ENCODE data around the gene SELENOH.
A peak's percentile ranks its signal among the peaks of the same experiment; 100 is the strongest.
"Not testable (repeated sequence)": the region's sequence is repeated elsewhere in the genome, so short reads cannot be mapped to it uniquely, and the experiment has no call there.

SELENOH gene, protein sequence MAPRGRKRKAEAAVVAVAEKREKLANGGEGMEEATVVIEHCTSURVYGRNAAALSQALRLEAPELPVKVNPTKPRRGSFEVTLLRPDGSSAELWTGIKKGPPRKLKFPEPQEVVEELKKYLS

DNA sequence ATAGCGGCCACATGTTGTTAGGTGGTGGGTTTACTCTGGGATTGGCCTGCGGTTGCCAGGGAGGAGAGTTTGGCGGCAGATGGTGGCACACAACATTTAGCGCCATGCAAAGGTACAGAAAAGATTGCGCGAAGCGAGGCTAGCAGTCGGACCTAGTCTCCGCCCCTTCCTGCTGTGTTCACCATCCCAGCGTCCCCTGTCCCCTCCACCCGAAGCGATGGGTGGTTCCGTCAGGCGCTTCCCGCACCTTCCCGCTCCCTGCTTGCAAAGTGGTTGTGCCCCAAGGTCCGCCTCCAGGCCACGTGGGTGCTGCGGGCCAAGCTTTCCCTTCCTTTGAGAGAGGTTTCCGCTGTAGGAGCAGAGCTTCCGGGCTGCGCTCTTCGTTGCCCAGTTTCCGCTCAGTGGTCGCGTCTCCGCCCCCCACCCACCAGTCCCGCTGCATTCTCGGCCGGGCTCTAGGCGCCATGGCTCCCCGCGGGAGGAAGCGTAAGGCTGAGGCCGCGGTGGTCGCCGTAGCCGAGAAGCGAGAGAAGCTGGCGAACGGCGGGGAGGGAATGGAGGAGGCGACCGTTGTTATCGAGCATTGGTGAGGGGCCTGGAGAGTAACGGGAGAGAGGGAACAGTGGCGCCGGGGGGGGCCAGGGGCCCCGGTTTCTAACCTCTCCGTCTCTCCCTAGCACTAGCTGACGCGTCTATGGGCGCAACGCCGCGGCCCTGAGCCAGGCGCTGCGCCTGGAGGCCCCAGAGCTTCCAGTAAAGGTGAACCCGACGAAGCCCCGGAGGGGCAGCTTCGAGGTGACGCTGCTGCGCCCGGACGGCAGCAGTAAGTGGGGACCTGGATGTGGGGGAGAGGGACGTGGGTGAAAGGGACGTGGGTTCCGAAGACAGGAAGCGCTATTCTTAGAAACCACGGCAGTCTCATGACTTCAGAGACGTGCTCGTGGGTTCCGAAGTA lies at the start of gene SELENOH:
SELENOH (plus strand) TSS at position 360 of the 955 bp plus-strand sequence; CDS start at position 465, 105 bp downstream.
- DNase-seq (ENCODE audit: low read depth in 2 of 2): peak; percentile 94

DNA sequence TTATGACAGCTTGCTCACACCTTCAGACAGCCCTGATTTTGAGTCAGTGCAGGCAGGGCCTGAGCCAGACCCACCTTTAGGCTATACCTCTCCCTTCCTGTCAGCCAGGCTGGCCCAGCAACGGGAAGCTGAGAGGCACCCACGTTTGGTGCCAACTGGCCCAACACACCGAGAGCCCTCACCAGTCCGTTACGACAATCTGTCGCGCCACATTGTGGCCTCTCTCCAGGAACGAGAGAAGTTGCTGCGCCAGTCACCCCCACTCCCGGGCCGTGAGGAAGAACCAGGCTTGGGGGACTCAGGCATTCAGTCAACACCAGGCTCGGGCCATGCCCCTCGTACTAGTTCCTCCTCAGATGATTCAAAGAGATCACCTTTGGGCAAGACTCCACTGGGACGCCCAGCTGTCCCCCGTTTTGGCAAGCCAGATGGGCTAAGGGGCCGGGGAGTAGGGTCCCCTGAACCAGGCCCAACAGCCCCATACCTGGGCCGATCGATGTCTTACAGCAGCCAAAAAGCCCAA lies 42.4 kb upstream of the SELENOH start:
- DNase-seq (ENCODE audit: low read depth in 2 of 2): no peak

DNA sequence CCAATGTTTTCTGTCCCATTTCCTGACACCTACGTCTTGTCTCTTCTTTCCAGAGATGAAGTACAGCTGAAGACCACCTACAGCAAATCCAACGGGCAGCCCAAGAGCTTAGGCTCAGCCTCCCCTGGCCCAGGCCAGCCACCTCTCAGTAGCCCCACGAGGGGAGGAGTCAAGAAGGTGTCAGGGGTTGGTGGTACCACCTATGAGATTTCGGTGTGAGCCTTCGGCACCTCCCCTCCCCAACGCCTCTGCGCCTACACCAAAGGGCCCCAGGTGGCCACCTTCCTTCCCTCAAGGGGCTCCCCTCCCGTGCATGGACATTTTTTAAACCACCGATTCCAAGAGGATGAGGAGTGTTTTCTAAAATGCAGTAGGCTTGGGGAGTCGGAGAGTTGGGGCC lies 41.5 kb upstream of the SELENOH start:
- no peak for DNase-seq (ENCODE audit: low read depth in 2 of 2)

DNA sequence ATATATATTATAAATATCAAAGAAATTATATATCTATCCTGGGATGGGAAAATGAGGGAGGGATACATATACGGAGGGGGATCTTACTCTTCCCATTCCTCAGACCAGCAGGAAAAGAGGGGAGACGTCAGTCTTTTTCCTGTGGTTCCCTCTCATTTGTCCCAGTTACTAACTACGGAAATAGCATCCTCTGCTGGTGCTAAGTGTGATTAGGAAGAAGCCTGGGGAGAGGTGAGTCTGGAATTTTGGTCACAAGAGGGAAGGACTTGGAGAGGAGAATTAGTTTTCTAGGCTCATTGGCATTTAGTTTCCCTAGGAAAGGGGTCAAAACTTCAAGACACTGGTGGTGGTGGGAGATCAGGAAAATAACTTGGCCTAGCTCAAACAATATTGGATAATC lies 40.9 kb upstream of the SELENOH start:
- DNase-seq (ENCODE audit: low read depth in 2 of 2): no peak

DNA sequence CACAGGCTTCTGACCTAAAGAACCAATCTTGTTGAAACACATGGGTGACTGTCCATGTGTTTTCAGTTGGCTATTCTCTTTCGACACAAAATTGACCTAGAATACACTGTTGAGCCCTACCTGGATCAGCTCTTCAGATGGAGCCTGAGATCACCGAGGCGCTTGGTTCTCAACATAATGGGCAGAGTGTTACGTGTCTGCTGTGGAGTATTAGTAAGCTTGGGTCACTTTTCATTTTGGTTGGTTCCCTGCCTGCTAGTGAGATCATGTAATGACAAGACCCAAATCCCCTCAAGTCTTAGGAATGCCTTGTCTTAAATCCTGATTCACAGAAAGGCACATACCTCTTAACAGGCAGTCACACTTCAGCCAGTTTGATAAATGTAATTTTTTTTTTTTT lies 38.0 kb upstream of the SELENOH start:
- no peak for DNase-seq (ENCODE audit: low read depth in 2 of 2)

DNA sequence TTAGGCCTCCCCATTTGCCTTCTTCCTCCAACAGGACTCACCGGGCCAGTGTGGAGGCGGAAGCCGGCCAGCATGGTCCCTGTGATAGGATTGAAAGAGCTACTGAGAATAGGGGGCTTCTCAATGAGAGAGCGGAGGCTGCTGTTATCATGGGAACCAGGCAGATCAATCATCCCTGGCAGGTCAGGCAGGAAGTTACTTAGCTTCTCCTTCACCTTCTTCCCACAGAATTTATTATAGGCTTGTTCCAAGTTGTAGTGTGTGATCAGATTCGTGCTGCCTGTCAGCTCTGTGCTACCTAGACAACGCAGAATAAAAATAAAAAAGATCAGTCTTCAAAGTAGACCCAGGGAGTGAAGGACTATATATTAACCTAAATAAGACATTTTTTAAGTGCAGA lies 36.4 kb upstream of the SELENOH start:
- no peak for DNase-seq (ENCODE audit: low read depth in 2 of 2)

DNA sequence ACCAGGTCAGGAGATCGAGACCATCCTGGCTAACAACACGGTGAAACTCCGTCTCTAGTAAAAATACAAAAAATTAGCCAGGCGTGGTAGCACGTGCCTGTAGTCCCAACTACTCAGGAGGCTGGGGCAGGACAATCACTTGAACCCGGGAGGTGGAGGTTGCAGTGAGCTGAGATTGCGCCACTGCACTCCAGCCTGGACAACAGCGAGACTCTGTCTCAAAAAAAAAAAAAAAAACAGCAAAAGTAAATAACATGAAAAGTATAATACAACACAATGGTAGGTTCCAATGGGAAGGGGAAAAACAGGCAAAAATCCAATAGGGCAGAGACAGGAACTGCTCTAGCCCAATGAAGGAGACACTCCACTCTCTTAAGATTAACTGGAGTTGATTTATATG lies 35.9 kb upstream of the SELENOH start:
- not testable (repeated sequence) for DNase-seq (ENCODE audit: low read depth in 2 of 2)

DNA sequence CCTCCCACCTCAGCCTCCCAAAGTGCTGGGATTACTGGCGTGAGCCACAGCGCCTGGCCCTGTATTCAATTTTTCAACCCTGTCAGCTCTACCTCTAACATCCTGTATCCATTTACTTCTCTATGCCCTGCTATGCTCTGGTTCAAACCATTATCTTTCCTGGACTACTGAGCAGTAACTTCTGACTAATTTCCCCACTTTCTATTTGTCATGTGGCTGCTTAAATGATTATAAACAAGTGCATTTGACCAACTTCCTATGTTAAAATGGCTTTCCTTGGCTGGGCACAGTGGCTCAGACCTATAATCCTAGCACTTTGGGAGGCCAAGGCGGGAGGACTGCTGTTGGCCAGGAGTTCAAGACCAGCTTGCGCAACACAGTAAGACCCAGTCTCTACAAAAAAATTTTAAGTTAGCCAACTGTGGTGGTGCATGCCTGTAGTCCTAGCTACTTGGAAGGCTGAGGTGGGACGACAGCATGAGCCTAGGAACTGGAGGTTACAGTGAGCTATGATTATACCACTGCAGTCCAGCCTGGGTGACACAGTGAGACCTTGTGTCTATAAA lies 31.4 kb upstream of the SELENOH start:
- no peak for DNase-seq (ENCODE audit: low read depth in 2 of 2)

DNA sequence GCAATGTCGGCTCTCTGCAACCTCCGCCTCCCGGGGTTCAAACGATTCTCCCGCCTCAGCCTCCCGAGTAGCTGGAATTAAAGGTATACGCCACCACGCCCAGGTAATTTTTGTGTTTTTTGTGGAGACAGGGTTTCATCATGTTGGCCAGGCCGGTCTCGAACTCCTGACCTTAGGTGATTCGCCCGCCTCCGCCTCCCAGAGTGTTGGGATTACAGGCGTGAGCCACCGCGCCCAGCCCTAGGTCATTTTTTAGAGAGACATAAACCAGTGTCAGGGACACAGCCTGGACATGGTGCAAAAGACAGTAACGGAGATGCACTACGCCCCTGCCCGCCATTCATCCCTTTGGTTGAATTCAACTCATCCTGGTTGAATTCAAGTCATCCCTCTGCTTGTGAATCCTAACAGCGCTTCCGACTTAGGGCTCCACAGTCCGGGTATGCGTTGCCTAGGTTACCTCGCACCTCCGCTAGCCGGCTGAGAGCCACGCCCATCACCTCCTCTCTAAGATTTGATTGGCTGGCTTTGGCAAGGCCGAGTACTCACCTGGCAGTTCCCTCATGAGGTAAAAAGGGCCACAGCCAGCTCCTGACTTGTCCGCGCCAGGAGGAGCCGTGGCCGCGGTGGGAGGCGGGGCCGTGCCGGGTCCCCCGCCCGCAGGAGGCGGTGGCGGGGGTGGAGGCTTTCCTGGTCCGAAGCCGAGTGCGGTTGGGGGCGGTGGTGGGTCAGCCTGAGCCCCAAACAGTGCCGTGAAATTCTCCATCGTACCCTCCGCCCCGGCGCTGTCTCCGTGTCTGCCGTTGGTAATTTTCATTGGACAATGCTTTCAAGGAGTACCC lies 29.7 kb upstream of the SELENOH start, which contains the start of gene MED19:
MED19 (minus strand) TSS at position 802 of the 842 bp plus-strand sequence; CDS start at position 766, 36 bp downstream.
- DNase-seq (ENCODE audit: low read depth in 2 of 2): peak; percentile 20 to 28

DNA sequence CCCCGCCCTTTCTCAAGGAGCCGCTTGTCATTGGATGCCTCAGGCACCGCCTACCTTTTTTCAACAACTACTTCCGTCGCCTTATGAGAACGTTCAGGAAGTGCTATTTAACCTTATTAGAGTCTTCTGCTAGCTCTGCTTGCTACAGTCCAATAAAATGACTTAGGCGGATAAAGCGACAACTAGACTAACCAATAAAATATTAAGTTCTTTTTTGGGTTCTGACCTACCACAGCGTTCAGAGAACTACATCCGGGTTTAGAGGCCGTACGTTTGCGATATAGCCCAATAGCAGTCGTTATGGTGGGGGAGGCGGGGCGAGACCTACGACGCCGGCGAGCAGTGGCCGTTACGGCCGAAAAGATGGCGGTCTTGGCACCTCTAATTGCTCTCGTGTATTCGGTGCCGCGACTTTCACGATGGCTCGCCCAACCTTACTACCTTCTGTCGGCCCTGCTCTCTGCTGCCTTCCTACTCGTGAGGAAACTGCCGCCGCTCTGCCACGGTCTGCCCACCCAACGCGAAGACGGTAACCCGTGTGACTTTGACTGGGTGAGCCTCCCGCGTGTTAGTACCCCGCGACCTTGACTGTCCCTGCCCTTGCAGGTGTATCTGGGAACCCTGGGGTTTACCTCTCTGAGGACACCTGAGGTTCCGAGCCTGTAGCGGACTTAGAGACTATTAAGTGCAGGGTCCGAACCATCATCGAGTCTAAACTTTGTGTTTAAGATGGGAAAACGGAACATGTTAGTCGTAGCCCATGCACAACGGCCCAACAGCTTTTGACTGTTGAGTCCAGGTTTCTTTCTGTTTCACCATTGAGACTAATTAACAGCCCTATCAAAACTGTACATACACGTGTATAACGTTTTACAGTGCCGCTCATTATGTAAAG lies 28.8 kb upstream of the SELENOH start, which contains the start of gene TMX2:
TMX2 (plus strand) TSS at position 338 of the 895 bp plus-strand sequence; CDS start at position 364, 26 bp downstream.
- DNase-seq (ENCODE audit: low read depth in 2 of 2): peak; percentile 99

DNA sequence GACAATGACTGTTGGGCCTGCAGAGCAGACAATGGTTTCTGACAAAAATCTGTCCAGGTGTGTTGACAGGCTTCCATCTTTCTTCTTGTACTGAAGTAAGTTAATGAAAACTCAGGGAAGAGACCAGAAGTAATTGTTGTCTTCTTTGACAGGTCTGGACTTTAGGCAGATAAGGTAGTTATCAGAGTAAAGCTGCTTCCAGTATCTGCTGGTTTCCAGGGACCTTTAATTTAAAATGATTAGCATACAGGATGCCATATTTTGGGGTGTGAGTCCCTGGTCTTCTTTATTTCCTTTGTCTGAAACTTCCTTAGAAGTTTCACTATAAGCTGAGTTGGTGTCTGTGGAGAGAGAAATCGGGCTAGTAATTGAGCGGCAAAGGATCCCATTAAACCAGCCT lies 27.5 kb upstream of the SELENOH start:
- DNase-seq (ENCODE audit: low read depth in 2 of 2): no peak

DNA sequence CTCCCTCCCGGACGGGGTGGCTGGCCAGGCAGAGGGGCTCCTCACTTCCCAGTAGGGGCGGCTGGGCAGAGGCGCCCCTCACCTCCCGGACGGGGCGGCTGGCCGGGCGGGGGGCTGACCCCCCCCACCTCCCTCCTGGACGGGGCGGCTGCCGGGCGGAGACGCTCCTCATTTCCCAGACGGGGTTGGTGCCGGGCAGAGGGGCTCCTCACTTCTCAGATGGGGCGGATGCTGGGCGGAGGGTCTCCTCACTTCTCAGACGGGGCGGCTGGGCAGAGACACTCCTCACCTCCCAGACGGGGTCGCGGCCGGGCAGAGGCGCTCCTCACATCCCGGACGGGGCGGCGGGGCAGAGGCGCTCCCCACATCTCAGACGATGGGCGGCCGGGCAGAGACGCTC lies 24.6 kb upstream of the SELENOH start:
- not testable (repeated sequence) for DNase-seq (ENCODE audit: low read depth in 2 of 2)

DNA sequence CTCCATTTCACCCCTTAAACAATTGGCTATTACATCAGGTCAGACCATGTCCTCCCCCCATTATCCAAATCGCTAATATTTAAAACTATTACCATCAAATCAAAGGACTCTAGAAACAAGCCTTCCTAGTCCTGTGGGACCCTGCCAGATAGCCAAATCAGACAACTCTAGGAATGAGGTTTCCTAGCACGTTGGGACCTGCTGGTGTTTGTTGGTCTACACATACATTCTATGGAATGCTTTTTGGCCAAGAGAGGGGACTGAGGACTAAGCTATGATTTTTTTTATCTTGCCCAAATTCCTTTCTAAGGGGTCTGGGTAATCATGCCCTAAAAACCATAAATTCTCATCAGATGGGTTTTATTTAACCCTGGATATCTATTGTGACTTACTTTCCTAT lies 14.1 kb upstream of the SELENOH start:
- DNase-seq (ENCODE audit: low read depth in 2 of 2): no peak

DNA sequence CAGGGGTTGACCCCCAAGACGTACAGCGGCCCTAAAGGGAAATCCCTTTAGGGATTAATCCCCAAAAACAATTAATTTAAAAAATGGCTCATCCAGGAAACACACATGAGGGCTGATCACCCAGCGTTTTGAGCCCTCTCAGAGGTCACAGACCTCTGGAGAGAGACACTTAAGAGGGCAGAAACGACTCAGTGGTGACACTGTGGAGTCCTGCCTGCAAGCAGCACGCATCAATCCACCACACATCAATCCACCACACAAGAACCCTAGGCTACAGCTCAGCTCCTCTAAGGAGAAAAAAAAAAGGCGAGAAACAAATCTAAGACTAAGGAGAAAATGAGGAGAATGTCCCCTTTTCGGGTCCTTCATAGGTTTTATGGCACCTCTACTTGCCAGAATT lies 12.5 kb upstream of the SELENOH start:
- no peak for DNase-seq (ENCODE audit: low read depth in 2 of 2)

DNA sequence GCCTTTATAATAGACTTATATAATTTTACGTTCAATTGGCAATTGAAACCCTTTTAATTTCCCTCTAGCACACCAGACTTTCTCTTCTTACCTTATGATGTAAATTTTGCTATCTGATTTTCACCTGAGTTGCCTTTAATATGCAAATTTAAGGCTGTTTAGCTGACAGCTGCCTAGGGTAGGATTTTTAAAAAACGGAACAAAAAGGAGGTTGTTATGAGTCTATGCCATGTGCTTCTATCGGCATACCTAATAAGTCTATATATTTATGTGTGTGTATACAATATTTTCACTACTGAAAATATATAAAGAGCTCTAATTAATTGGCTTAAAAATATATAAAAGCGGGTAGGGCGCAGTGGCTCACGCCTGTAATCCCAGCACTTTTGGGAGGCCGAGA lies 11.8 kb upstream of the SELENOH start:
- DNase-seq (ENCODE audit: low read depth in 2 of 2): no peak

DNA sequence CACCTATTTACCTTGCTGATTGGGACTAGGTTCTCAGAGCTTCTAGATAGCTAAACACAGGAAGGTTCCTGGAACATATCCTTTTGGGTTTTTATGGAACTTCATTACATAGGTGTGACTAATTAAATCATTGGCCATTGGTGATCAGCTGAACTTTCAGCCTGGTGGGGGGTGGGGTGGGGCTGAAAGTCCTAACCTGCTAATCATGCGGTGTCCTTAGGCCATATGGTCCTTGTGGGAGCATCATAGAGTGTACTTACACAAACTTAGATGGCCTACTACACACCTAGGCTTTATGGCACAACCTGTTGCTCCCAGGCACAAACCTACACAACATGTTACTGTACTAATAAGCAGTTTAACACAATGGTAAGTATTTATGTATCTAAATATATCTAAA lies 8.6 kb upstream of the SELENOH start:
- DNase-seq (ENCODE audit: low read depth in 2 of 2): no peak

DNA sequence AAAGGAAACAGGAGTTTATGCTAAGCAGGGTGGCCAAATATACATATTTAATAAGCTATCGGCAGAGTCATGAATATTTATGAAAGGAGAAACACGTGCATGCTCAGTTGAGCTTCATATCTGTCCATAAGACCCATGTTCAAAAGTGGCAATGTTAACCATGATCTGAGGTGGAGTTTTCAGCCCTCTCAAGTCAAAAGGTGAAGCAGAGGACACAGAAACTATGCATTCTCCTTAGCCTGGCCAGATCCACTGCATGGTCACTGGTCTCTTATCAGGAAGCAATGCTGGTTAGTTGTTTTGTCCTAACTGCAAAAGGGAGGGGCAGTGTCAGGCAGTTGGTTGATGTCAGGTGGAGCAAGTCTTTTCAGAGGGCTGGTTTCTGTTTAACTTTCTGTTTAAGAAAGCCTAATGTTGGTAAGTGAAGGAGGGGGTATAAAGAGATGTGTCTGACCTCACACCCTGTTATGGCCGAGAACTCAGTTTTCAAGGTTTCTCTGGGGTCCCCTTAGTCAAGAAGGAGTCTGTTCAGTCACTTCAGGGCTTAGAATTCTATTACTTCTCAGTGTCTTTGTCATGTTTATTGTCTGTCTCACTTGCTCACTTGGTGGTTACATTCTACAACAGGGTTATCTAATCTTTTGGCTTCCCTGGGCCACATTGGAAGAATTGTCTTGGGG lies 5.5 kb upstream of the SELENOH start:
- DNase-seq (ENCODE audit: low read depth in 2 of 2): no peak

DNA sequence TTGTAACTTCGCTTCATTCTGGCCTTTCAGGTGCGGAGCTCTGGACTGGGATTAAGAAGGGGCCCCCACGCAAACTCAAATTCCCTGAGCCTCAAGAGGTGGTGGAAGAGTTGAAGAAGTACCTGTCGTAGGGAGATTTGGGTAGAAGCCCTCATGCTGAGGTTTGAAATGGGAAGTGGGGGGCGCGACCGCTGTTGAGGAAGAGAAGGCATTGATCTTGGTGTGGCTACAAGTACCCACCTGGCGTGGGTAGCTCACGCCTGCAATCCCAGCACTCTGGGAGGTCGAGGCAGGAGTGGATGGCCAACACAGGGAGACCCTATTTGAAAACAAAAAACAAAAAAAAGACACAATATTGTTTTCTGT lies 779 bp downstream of the SELENOH start:
- no peak for DNase-seq (ENCODE audit: low read depth in 2 of 2)

DNA sequence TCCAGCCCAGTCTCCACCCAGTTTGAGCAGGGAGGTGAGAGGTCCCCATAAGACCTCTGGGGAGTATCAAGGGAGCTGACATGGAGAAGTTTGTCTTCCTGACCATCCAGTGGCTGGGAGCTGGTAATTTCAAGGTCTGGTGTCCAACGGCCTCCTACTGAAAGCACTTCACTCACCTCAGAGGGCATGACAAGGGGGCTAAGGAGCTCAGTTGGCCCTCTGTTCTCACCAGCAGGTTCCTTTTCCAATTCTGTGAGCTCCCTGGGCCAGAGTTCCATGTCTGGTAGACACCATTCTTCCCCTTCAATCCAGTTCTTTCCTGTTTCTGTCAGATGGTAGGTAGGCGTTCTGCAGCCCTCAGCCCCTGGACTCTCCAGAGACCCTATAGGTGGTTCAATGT lies 3.1 kb downstream of the SELENOH start:
- no peak for DNase-seq (ENCODE audit: low read depth in 2 of 2)

DNA sequence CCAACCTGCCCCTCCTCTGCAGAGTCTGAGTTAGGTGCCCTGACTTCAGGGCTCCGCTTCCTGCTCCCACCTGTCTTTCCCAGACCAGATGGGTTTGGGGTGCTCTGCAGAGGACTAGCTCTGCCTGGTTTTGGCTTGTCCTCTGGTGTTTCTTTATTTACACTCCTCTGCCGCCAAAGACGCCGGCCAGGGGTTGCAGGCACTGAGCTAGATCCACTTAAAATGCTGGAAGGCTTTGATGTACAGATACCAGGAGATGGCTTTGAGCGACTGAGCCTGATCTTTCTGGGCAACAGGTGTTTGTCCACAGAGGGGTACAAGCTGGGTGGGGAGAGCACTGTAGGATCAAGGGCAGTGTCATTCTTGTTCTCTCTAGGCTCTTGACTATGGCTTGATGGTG lies 3.9 kb downstream of the SELENOH start:
- DNase-seq (ENCODE audit: low read depth in 2 of 2): no peak
